HG03097 (cell line): ENCODE measurements around the gene PXDN.

Experiments used
- ATAC-seq: cut with Tn5 transposase; IDR thresholded peaks from one replicate; pipeline ENCODE4 v1.9.1; 2021; ENCODE audit not compliant: unreplicated experiment, low FRiP score

The PXDN gene

DNA sequence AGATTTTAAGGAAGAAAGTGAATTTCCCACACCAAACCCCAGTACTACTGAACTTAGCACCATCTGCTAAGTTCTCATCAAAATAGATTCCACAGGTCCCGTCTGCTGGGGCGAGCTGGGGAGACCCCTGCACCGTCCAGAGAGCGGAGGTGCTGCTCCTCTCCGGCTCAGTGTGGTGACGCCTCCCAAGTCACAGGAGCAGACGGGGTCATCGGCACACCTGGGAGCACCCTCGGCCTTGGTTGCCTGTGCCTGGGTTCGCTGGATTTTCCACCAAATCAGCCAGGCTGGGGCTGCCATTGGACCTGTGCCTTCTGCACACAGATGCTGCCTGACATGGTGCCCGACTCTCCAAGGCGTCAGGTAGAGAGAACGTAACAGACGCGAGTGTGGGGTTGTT lies 141.3 kb downstream of the PXDN start:
- no peak for ATAC-seq

DNA sequence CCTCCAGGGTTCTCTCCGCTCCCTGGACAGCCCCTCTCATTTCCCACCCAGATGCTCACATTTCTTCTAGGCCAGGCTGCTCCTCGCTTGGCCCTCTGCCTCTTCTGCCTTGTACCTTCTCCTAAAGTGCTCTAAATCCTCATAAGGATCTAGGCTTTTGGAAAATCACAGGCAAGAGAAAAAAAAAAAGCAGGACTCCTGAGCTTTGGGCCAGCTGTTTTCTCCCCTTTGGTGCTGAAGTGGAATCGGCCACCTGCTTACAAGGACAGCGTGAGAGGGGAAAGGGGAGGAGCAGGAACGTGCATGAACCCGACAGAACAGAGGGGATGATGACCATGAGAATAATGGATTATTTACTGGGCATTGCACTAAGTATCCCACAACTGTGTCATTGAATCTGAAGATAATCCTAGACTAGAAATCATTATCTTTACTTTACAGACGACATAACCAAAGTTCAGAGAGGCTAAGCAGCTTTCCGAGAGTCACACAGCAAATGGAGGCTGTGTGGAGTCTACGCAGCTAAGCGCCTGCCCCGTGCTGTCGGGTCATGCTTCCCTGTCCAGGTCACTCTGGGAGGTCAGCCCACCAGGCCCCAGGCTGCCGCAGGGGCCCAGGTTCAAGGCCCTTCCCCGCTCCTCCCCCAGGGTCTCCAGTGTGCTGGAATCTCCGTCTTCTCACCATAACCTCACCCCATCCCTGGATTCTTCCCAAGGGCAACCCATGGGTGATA lies 141.9 kb downstream of the PXDN start:
- no peak for ATAC-seq

DNA sequence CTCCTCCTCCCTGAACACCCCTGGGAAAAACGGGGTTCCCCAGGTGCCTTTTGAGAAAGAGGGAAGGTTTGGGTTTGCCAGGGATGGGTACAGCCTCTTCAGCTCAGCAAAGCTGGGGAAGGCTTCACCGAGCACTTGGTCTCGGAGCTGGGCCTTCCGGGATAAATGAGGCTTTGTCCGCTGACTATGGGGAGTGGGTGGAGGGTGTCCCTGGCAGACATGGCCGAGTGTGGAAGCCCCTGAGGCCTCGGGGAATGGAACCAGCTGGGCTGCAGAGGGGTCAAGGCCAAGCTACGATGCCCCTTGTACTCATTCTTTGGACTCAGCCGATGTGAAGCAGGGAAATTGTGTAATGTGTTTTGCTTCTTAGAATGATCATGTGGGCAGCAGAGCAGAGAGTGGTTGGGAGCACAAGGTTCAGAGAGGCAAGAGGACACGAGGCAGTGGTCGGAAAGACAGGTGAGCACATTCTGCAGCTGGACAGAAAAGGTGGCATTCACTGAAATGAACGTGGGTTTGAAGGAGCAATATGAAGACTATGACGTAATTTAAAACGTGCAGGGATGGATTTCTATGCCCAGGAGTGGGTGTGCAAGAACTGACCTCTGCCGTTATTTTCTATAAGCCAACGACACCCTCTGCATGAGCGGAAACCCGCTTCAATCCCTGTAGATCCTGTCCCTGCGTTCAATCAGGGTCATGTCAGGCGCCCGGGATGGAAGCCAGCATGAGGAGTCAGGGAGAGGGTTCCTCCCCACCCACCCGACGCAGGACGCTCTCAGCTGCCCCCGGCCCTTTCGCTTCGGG lies 142.6 kb downstream of the PXDN start:
- ATAC-seq = no peak

DNA sequence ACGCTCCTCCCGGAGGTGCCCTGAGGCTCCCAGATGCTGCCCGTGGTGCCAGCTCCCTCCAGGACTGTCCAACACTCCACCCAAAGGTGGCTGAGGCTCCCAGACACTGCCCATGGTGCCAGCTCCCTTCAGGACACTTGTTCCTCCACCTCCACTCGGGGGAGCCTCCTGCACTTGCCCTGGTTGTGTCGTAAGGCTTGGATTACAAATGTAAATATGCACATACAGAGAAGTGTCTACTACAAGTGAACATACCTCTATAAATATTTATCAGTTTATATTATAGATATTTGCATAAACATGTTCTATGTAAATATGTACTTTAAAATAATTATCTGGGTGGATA lies 143.3 kb downstream of the PXDN start:
- ATAC-seq = no peak

DNA sequence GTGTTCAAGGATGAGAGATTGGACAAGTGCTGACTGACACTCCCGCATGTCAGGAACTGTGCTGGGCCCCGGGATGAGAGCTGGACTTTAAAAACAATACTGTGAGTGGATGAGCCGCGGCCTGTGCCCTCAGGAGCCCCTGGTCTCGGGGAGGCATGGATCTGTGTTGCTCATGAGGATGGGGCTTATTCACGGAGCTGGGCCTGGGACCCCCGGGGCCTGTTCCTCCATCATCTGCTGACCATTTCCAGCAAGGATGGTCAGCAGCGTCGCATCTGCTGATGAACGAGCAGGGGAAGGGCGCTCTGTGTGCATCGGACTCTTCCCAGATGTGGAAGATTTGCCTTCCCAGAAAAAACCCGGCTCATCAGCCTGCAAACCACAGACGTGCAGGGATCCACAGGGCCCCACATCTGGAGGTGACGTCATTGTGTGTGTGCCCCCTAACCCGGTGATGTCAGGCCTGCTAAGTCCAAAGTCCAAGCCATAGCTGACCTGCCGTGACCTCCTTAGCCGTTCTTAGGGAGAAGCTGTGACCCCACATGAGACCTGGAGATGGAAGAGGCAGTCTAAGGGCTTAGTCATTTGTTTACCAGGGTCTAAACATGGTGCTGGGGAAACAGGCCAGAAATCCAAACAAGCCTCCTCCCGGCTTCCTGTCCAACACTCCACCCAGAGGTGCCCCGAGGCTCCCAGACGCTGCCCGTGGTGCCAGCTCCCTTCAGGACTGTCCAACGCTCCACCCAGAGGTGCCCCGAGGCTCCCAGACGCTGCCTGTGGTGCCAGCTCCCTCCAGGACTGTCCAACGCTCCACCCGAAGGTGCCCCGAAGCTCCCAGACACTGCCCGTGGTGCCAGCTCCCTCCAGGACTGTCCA lies 143.9 kb downstream of the PXDN start:
- no peak for ATAC-seq

DNA sequence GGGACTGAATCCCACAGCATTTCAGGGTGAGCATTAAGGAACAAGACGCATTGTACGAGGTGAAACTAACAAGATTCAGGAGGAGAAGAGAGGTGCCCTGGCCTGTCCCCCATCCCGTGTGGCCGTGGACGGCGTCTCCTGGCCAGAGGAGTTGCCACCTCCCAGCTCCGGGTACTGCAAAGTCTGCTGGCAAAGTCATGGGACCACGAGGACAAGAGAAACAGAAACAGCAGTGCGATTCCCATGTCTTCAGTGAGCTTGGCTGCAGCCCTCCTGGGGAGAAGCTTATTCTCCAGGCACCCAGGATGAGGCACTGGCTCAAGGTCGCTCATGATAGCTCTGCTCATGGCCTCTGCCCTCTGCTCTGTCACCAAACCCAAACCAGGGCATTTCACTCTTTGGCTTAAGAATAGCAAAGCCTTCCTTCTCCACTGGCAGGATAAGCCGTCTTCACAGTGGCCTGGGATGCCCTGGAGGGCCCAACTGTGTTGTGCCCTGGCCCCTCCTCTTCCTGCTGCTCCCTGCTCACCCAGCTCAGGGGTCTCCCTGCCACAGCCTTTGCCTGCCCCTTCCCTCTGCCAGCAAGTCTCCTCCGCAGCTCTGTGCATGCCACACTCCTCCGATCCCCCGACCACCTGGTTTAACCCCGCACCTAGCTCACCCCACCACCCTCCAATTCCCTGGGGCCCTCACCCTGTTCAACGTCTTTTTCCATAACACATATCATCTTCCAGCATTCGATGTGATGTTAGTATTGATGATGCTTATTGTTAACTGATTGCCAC lies 144.8 kb downstream of the PXDN start:
- ATAC-seq = no peak

DNA sequence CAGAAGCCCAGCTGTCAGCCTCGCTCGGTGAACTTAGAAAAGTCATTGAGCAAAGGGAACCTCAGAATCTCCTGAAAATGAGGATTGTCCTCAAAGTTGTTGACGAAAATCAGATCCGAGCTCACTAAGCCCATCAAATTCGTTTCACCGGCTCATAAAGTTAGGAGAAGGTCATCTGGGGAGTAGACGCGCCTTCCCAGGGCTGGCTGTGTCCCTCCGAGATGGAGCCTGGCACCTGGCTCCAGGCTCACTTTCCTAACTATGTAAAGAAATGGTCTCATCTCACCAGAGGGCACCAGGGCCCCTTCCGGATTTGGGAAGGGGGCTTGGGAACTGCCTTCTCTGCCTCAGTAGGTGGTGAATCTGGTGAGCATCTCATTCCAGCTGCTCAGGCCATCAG lies 145.5 kb downstream of the PXDN start:
- ATAC-seq = no peak

DNA sequence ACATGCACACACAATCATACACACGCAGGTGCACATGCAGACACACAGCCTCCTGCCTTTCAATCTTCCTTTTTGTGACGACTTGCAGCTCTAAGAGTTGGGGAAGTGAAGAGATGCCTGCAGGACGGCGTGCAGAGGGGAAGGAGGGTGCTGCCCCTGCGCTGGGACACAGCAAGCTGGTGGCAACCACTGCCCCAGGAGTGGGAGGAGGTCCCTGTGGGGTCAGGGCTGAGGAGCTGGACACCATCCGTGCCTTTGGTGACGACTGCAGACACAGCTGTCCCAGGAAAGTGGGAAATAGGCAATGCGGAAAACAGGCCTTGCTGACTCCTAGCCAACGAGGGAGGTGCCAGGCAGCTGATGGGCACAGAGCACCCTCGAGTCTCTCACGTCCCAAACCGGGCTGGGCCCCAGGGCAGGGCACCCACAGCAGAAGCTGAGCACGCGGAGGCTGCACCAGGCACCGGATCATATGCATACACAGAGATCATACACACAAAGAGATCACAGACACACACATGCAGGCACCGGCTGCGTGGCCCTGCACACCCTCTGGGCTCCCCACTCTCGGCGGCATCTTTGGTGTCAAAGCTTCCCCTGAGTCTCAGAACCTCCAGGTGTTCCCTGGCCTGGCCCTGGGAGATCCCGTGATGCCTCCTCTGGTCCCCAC lies 146.1 kb downstream of the PXDN start:
- ATAC-seq = no peak

DNA sequence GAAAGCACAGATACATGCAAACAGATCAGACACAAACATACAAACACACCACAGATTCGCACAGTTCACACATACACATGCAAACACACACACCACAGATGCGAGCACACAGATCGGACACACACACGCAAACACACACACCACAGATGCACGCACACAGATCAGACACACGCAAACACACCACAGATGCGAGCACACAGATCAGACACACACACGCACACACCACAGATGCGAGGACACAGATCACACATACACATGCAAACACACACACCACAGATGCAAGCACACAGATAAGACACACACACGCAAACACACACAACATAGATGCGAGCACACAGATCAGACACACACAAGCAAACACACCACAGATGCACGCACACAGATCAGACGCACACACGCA lies 149.0 kb downstream of the PXDN start:
- no peak for ATAC-seq

DNA sequence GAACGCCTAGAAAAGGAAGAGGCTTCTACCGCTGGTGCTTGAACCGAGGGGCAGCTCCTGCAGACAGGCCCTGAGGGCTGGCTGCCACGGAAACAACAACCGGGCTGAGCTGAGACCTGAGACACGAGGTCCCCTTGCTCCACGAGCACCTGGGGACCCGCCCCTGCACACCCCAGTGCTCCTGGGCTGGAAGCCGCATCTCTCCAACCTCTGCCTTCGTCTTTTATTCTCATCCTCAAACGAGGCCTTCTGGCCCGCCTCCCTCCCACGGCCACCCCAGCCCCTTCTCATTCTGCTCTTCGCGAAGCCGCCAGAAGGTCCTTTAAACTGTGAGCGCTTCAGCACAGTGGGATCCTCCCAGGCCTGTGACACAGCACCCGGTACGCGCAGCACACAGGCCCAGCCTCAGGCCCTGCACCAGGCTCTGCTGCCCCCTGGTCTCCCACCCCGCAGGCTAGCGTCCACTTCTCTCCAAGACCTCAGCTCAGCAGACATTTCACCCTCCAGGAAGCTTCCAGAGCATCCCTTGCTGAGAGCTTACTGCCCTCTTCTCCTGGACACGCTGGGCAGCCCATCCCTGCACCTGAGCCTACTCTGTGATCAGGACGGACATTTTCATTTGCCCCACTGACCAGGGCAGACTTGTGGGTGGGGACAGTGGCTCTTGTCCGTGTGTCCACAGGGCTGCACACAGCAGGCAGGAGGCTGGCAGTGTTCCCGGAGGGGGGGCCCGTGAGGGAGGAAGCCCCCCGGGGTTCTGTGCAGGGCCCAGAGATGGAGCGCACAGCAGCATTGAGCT lies 149.7 kb downstream of the PXDN start:
- no peak for ATAC-seq

DNA sequence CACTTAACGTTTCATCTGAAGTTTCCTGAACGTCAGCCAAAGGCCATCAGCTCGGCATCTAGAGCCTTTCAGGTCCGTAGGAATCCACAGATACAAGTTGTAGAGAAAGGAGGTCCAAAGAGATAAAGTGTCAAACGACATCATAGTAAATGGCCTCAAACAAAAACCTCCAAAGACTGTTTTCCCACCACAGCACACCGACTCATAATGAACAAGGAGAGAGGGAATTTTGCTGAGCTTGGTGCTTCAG lies 150.3 kb downstream of the PXDN start:
- ATAC-seq = no peak

DNA sequence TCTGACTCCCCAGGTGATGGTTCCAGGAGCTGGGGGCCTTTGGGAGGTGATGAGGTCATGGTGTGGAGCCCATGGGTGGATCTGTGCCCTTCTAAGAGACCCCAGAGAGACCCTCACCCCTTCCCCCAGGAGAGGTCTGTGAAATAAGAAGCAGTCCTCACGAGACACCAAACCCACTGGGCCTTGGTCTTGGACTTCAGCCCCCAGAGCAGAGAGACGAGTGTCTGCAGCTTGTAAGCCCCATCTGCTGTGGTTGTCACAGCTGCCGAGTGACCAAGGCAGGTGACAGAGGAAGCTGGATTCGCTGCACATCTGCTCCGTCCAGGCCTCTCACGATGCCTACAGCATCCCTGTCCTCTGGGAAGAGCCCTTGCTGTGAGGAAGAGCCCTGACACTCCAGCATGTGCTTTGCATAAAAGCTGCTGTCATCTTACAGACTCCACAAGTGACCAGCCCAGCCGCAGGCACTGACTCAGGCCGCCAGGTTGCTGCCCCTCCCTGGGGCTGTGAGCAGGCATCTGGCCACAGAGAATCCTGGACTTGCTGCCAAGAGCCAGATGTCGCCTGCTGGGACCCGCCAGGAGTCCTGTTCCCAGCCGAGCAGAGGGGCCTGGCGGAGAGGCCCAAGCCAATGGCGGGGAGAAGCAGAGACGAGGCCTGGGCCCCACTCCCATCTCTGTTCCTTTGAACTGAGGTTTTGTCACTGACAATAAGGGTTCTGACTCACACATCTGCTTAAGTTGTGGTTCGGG lies 150.8 kb downstream of the PXDN start:
- ATAC-seq = no peak

DNA sequence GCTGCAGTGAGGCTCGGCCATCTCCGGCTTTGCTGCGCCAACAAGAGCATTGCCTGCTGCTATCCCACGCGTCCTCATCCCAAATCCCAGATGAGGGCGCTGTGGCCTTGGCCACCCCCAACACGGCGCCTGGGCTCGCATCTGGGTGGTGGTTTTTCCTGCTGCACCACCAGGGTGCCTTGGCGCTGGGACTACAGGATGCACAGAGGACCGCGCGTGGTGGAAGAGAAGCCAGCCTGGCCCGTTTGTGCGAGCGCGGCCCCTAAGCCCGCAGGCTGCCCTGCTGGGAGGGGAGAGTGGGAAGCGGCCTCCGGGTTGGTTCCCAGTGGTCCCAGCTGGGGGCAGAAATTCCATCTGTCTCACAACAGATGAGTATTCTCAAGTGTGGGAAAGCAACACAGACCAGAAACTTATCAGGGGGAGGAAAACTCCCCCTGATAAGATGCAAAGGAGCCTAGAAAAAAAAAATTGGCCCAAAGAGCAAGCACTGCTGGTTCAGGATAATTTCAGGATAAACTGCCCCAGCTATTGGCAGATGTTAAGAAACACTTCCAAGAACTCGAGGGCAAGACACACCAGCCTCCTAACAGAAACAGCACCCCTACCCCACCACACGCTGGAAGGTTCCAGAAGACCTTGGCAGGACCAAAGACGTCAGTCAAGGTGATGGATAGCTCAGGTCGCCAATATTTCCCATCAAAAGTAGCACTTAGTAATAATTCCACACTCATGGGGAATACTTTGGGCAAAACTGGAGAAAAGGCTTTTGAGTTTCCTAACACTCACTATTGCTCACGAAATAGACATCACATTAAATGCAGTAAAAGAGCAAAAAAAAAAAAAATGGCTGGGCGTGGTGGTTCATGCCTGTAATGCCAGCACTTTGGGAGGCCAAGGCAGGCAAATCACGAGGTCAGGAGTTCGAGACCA lies 152.1 kb downstream of the PXDN start:
- ATAC-seq = no peak

DNA sequence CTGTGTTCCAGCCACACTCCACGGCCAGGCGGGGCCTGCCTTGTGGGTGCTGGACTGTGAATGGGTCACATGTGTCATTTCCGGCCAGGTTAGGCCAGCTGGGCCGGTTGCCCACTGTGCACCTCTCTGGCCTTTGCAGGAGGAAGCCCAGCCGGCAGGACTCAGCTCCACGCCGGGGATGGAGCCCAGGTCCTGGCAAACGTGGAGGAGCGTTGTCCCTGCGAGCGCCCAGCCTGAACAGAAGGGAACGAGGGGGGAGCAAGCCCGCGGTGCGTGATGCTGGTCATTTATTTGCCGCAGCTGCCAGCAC lies 152.9 kb downstream of the PXDN start:
- ATAC-seq = no peak

DNA sequence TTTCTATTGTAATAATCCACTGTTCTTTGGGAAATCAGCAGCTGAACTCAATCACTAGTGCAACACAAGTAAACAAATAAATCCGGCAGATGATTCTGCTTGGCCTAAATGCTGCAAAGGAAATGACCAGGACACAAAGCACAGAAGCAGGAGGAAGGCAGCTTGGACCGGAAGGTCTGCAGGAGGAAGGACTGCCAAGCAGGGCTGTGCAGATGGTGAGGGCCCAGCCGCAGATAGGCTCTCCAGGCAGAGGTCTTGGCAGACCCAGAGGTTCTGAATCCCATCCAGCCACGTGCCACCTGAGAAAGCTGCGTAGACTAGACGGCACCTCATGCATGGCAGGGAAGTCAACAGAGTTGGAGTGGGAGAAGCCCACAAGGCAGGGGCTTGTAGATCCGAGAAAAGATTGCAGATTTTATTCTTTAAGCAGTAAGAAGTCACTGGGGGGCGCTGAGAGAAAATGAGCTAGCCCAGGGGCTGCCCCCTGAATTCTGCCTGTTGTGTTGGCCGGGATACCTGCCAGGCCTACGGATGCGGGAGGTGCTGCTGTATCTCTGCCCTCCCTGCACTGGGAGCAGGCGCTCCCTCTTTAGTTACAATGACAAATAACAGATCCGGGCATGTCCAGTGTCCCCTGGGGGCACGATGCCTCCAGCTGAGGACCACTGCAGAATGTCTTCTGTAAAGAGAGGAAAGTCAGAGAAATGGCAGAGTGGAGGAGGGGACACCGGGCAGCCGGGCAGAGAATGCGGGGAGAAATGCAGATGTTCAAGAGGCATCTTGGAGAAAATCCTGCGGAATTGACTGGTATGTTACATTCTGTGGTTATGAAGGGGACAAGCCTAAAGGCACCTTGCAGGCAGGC lies 153.5 kb downstream of the PXDN start:
- ATAC-seq = no peak

DNA sequence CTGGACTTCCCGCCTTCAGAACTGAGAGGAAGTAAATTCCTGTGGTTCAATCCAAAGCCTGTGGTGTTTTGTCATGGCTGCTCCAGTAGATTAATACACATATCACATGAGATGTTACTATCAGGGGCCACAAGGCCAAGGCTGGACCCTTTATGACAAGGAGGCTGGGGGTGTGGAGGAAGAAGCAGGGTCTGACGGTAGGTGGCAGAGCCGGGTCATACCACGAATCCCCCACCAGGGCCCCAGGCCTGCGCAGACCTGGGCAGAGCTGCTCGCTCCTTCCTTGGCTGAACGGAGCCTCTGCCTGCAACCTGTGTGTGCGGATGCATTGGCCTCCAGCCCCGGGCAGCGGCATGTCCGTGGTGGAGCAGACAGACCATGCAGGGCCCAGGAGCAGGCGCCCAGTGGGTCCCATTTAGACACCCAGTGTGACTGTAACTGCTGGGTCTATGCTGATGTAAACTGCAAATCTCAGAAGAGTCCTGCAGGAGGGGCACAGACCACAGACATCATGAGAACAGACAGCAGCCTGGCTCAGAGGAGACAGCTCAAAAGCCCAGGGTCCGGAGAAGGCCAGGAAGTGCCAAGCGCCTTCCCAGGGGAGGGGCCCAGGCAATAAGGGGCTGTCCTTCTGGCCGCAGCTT lies 155.2 kb downstream of the PXDN start:
- ATAC-seq = no peak
